Myometrial cell (primary cell): ENCODE data around the gene EFCAB9. TPM values are rescaled to one million over a fixed set of nuclear protein-coding genes. Genes with fewer than 3 reads are reported as not detected.

Experiments
- total RNA-seq: library from RNA; depleted of rRNA; stranded (reverse); fragments of >200 nt; gene quantifications from 2 replicates; pipeline ENCODE4 v1.2.3, GENCODE V29; 2015

EFCAB9 gene
- total RNA-seq: not detected in 2 replicates

DNA sequence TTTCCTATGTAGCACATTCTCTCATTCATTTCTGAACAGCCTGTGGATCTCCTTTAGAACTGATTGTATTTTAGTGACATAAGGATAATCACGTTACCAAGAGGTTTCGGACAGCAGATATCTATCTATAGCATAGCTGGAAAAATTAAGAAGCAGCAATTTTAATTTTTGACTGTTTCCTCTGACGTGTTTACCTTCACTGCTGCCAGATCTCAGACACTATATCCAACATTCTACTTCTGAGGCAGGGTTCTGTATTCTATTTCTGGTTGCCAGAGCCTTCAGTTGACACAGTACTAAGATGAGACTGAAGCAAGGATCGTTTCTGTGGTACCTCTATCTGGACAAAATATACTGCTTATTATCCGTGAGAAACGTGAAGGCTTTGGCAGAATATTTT lies at the start of gene EFCAB9:
TSS of gene EFCAB9 (plus strand) at position 301 of the 400 bp plus-strand sequence. CDS start at position 302, 1 bp downstream.

GRCh38 chr5:172188033-172188892 lies 5.7 kb upstream of the EFCAB9 start, which contains the start of gene STK10:
Gene STK10 (minus strand): TSS chr5:172188224. CDS start chr5:172188042, 182 bp downstream.

Other genes starting within 250 kb of the EFCAB9 start
- gene FBXW11, start 187.5 kb upstream of the EFCAB9 start, total RNA-seq: 49.6 and 50.0 TPM in 2 replicates
- gene STK10, start 5.9 kb upstream of the EFCAB9 start, total RNA-seq: 19.0 and 19.5 TPM in 2 replicates
- gene UBTD2, start 89.6 kb downstream of the EFCAB9 start, total RNA-seq: 14.4 and 17.5 TPM in 2 replicates